Smooth muscle cell (in vitro differentiated cells): ENCODE measurements around the gene NET1. TPM values are rescaled to one million over a fixed set of nuclear protein-coding genes. Genes with fewer than 3 reads are reported as not detected.

Source experiments
- DNase-seq: peaks from one replicate; lab custom pipeline; 2025; ENCODE audit not compliant: unreplicated experiment; lab: John Stamatoyannopoulos, UW
- H2AFZ ChIP-seq: fragments of 200-600 bp; sonication (generic); 2 replicates; pipeline ENCODE4 v1.6.0; 2016; ENCODE audit warnings: antibody characterized with exemption, low read depth, mild to moderate bottlenecking
- H3F3A ChIP-seq: fragments of 200-600 bp; sonication (generic); 2 replicates; pipeline ENCODE4 v1.6.0; 2017; ENCODE audit warnings: antibody characterized with exemption, low read depth
- H3K27ac ChIP-seq: fragments of 200-600 bp; sonication (generic); 2 replicates; pipeline ENCODE4 v1.5.1; 2016; ENCODE audit warnings: low read depth, mild to moderate bottlenecking
- H3K27me3 ChIP-seq: fragments of 200-600 bp; sonication (generic); 2 replicates; pipeline ENCODE4 v1.6.1; 2016; ENCODE audit warnings: low read depth, mild to moderate bottlenecking
- H3K36me3 ChIP-seq: fragments of 200-600 bp; sonication (generic); 2 replicates; pipeline ENCODE4 v1.5.1; 2016; ENCODE audit warnings: low read depth
- H3K4me1 ChIP-seq: fragments of 200-600 bp; sonication (generic); 2 replicates; pipeline ENCODE4 v1.5.1; 2016; ENCODE audit warnings: low read depth
- H3K4me2 ChIP-seq: fragments of 200-600 bp; sonication (generic); 2 replicates; pipeline ENCODE4 v1.6.0; 2016; ENCODE audit warnings: mild to moderate bottlenecking
- H3K4me3 ChIP-seq: fragments of 200-600 bp; sonication (generic); 2 replicates; pipeline ENCODE4 v1.5.1; 2016; ENCODE audit warnings: mild to moderate bottlenecking
- H3K79me2 ChIP-seq: fragments of 200-600 bp; sonication (generic); 2 replicates; pipeline ENCODE4 v1.6.0; 2016; ENCODE audit warnings: low read depth, mild to moderate bottlenecking
- H3K9ac ChIP-seq: fragments of 200-600 bp; sonication (generic); 2 replicates; pipeline ENCODE4 v1.6.0; 2016; ENCODE audit warnings: low read depth
- H3K9me3 ChIP-seq: fragments of 200-600 bp; sonication (generic); replicated peaks from 2 replicates; pipeline ENCODE4 v1.5.1; 2016; ENCODE audit warnings: low read depth
- H4K20me1 ChIP-seq: fragments of 200-600 bp; sonication (generic); 2 replicates; pipeline ENCODE4 v1.6.0; 2016; ENCODE audit warnings: low read depth
- WGBS: methylation state at CpG from one replicate; pipeline ENCODE4 v1.1.7; 2016; ENCODE audit warnings: low lambda C conversion rate; 5-methylcytosine and 5-hydroxymethylcytosine counted together
- polyA plus RNA-seq: library from polyadenylated mRNA; unstranded; fragments of >200 nt; fragmentation: Nextera tagmentation; extraction: Ambion mirVana; gene quantifications from 2 replicates; pipeline ENCODE4 v1.2.1, GENCODE V29; 2016
- total RNA-seq: library from RNA; depleted of rRNA; stranded (reverse); fragments of >200 nt; gene quantifications from 2 replicates; pipeline ENCODE4 v1.2.3, GENCODE V29; 2014
- TF ChIP-seq, protein P1 (sequence below): fragments of 200-600 bp; sonication (generic); IDR thresholded peaks from 2 replicates; pipeline ENCODE4 v1.5.1; 2017; ENCODE audit warnings: borderline replicate concordance, mild to moderate bottlenecking, antibody characterized with exemption; ENCODE audit not compliant: insufficient read depth, poor library complexity, severe bottlenecking

Gene NET1
- total and polyA plus RNA-seq, 2 experiments from 2014 or later: 49.5 to 123 TPM

DNA sequence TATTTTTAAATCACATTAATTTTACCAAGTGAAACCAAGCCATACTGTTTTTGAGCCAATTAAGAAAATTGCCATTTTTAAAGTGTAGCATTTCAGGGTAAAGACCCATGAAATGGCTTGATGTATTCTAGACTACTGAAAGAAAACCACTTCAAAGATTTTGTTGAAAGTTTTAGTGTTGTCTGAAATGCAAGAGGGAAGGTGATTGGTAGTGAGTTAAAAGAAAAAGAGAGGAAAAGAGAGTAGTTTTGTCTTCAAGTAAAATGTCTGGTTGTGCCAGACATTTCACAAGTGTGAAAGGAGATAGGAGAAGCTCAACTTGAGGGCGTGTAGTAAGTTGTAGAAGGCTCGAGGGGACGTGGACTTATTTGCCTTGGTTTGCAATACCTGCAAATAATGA, 45.4 kb downstream of the NET1 start:
- H3K4me1 ChIP-seq: peaks cover 12% of the 10 kb centered on the region
- H3K9ac ChIP-seq: no peak overlapping the region
- H3K36me3 ChIP-seq: peaks cover 41% of the 10 kb centered on the region
- H3K79me2 ChIP-seq: peaks cover 38% of the 10 kb centered on the region
- TF ChIP-seq, protein P1, sequence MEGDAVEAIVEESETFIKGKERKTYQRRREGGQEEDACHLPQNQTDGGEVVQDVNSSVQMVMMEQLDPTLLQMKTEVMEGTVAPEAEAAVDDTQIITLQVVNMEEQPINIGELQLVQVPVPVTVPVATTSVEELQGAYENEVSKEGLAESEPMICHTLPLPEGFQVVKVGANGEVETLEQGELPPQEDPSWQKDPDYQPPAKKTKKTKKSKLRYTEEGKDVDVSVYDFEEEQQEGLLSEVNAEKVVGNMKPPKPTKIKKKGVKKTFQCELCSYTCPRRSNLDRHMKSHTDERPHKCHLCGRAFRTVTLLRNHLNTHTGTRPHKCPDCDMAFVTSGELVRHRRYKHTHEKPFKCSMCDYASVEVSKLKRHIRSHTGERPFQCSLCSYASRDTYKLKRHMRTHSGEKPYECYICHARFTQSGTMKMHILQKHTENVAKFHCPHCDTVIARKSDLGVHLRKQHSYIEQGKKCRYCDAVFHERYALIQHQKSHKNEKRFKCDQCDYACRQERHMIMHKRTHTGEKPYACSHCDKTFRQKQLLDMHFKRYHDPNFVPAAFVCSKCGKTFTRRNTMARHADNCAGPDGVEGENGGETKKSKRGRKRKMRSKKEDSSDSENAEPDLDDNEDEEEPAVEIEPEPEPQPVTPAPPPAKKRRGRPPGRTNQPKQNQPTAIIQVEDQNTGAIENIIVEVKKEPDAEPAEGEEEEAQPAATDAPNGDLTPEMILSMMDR: no peak
- 60% methylated on average over 3 of the region's 3 CpGs for WGBS
- no peak overlapping the region for H3K4me3 ChIP-seq
- H4K20me1 ChIP-seq: peaks cover 58% of the 10 kb centered on the region
- H3K4me2 ChIP-seq: no peak overlapping the region
- no peaks in the 10 kb centered on the region for H3K27me3 ChIP-seq
- H3F3A ChIP-seq: peaks cover 80% of the 10 kb centered on the region
- no peaks in the 10 kb centered on the region for H3K9me3 ChIP-seq
- no peak for DNase-seq
- H2AFZ ChIP-seq: no peak overlapping the region
- H3K27ac ChIP-seq: peak overlapping the region; percentile 54

DNA sequence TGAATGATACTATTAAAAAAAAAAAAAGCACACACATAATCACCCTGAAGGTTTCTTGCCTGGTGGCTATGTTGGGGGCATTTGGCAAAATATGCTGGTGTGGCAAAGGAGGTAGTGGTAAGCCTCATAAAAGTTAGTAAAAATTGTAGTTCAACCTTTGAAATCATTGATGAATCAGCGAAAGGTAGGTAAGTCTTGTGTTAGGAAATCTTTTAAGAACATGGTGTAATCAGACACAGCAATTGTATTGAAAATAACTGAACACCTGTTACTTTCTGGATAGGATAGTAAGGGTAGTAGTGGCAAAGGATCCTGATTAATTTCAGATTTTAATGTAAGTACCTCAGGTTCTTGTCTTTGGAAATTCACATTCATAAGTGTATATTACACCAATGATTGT, 46.1 kb downstream of the NET1 start:
- 100% methylated on average over 1 of the region's 1 CpG for WGBS
- H3F3A ChIP-seq: peaks cover 80% of the 10 kb centered on the region
- H3K4me3 ChIP-seq: no peak overlapping the region
- peaks cover 12% of the 10 kb centered on the region for H3K4me1 ChIP-seq
- no peaks in the 10 kb centered on the region for H3K27me3 ChIP-seq
- TF ChIP-seq, protein P1: no peak
- H3K79me2 ChIP-seq: peaks cover 31% of the 10 kb centered on the region
- H3K27ac ChIP-seq: peak overlapping the region; percentile 23
- no peak overlapping the region for H3K9ac ChIP-seq
- H4K20me1 ChIP-seq: peaks cover 51% of the 10 kb centered on the region
- H3K36me3 ChIP-seq: peaks cover 36% of the 10 kb centered on the region
- H3K9me3 ChIP-seq: no peaks in the 10 kb centered on the region
- no peak for DNase-seq
- H2AFZ ChIP-seq: no peak overlapping the region
- H3K4me2 ChIP-seq: no peak overlapping the region

DNA sequence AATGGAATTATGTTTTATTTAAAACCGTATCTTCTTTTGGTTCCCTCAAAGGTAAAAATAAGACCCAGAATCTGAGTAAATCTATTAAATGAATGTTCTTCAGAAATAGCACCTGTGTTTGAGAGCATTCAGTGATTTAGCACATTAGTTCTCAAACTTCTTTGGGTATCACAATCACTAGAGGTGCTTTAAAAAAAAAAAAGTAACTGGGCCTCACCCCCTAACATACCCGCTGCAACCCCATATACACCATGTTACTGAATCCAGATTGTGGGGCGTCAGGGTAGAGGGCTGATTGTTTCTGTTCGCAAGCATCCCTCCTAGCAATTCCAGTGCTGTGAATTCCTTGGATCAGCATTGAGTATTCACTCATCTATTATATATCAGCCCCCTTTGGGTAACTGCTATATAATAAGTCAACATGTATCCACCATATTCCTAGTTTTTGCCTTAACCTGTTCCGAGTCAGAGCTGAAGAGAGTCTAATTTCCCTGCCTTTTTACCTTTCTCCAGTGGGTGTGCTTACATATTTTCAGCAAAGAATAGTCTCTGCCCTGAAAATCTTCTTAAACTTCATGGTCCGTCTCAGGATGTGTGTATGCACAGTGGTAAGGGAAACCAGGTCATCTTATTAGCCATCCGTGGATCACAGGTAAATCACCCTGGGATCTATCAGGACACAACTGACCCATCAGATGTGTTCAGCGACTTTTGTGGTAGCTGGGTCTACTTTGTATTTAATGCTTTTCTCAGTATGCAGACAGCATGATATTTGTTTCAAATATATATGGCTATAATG, 46.8 kb downstream of the NET1 start:
- peaks cover 29% of the 10 kb centered on the region for H3K36me3 ChIP-seq
- H3K79me2 ChIP-seq: peaks cover 24% of the 10 kb centered on the region
- H3K4me3 ChIP-seq: no peak overlapping the region
- no peak for DNase-seq
- H3K9me3 ChIP-seq: no peaks in the 10 kb centered on the region
- peak overlapping the region; percentile 23 for H3K27ac ChIP-seq
- no peaks in the 10 kb centered on the region for H3K27me3 ChIP-seq
- H4K20me1 ChIP-seq: peaks cover 45% of the 10 kb centered on the region
- H2AFZ ChIP-seq: no peak overlapping the region
- WGBS: 92% methylated on average over 8 of the region's 8 CpGs
- no peak overlapping the region for H3K9ac ChIP-seq
- H3K4me2 ChIP-seq: no peak overlapping the region
- H3F3A ChIP-seq: peaks cover 73% of the 10 kb centered on the region
- TF ChIP-seq, protein P1: no peak
- H3K4me1 ChIP-seq: peaks cover 12% of the 10 kb centered on the region
